Left forelimb (tissue), 1 donor: ENCODE data around the gene SAV1.
"Not testable (repeated sequence)": the region's sequence is repeated elsewhere in the genome, so short reads cannot be mapped to it uniquely, and the experiment has no call there.

ENCODE experiments used
- DNase-seq: peaks from one replicate; pipeline ENCODE4 v3.0.0-alpha.2; 2018; ENCODE audit warnings: low spot score

Gene SAV1

GRCh38 chr14:50665300-50665699 is 2.8 kb downstream of the SAV1 start:
- not testable (repeated sequence) for DNase-seq

- not testable (repeated sequence) for DNase-seq
Measured at GRCh38 chr14:50664579-50664978, 3.5 kb downstream of the SAV1 start.

- DNase-seq: no peak
Measured at GRCh38 chr14:50659327-50659974, 8.7 kb downstream of the SAV1 start.

- DNase-seq: no peak
Measured at GRCh38 chr14:50658203-50658602, 9.9 kb downstream of the SAV1 start.

- DNase-seq: no peak
Measured at GRCh38 chr14:50657753-50658152, 10.4 kb downstream of the SAV1 start.

GRCh38 chr14:50656776-50657175 is 11.3 kb downstream of the SAV1 start:
- no peak for DNase-seq

- no peak for DNase-seq
Measured at GRCh38 chr14:50649691-50650090, 18.4 kb downstream of the SAV1 start.

GRCh38 chr14:50647753-50648152 is 20.4 kb downstream of the SAV1 start:
- DNase-seq: no peak

- DNase-seq: no peak
Measured at GRCh38 chr14:50647282-50647681, 20.8 kb downstream of the SAV1 start.

- no peak for DNase-seq
Measured at GRCh38 chr14:50635141-50635540, 33.0 kb downstream of the SAV1 start.

GRCh38 chr14:50633954-50634353 is 34.2 kb downstream of the SAV1 start:
- no peak for DNase-seq

- DNase-seq: no peak
Measured at GRCh38 chr14:50631408-50631821, 36.7 kb downstream of the SAV1 start.

- DNase-seq: not testable (repeated sequence)
Measured at GRCh38 chr14:50624947-50625346, 43.2 kb downstream of the SAV1 start.

GRCh38 chr14:50624447-50624846 is 43.7 kb downstream of the SAV1 start:
- DNase-seq: no peak

GRCh38 chr14:50622978-50623377 is 45.1 kb downstream of the SAV1 start:
- no peak for DNase-seq

GRCh38 chr14:50620341-50620740 is 47.8 kb downstream of the SAV1 start:
- no peak for DNase-seq

- DNase-seq: no peak
Measured at GRCh38 chr14:50619569-50620141, 48.5 kb downstream of the SAV1 start.

GRCh38 chr14:50616275-50616674 is 51.8 kb downstream of the SAV1 start:
- no peak for DNase-seq

- DNase-seq: no peak
Measured at GRCh38 chr14:50615552-50615951, 52.6 kb downstream of the SAV1 start.

GRCh38 chr14:50615056-50615455 is 53.0 kb downstream of the SAV1 start:
- DNase-seq: no peak

- DNase-seq: no peak
Measured at GRCh38 chr14:50612806-50613205, 55.3 kb downstream of the SAV1 start.

- DNase-seq: no peak
Measured at GRCh38 chr14:50610465-50610864, 57.6 kb downstream of the SAV1 start.

GRCh38 chr14:50608302-50608851 is 59.7 kb downstream of the SAV1 start:
- DNase-seq: no peak

GRCh38 chr14:50607761-50608160 is 60.3 kb downstream of the SAV1 start:
- no peak for DNase-seq
